DND-41 (cell line): ENCODE measurements around the gene UNC119B.

Experiments
- ATAC-seq: fragments of 200-7000 bp; cut with Tn5 transposase; 3 replicates; pipeline ENCODE4 v1.9.1; 2021; ENCODE audit warnings: low read depth; ENCODE audit not compliant: insufficient read depth
- DNase-seq: peaks from one replicate; pipeline ENCODE4 v3.0.0-alpha.2; 2020
- H2AFZ ChIP-seq: 2 replicates; pipeline ENCODE4 v1.6.0; 2012; ENCODE audit warnings: low read depth, low read length
- H3K27ac ChIP-seq: 2 replicates; pipeline ENCODE4 v1.5.1; 2012; ENCODE audit warnings: low read length, inconsistent platforms
- H3K27me3 ChIP-seq: fragments of 200-600 bp; sonication (generic); 2 replicates; pipeline ENCODE4 v1.6.0; 2012; ENCODE audit warnings: low read length, mild to moderate bottlenecking, inconsistent platforms; ENCODE audit not compliant: insufficient read depth, poor library complexity
- H3K36me3 ChIP-seq: 2 replicates; pipeline ENCODE4 v1.5.1; 2012; ENCODE audit warnings: low read length, inconsistent platforms; ENCODE audit not compliant: insufficient read depth
- H3K4me1 ChIP-seq: 2 replicates; pipeline ENCODE4 v1.5.1; 2012; ENCODE audit warnings: mild to moderate bottlenecking, low read length; ENCODE audit not compliant: insufficient read depth
- H3K4me2 ChIP-seq: 2 replicates; pipeline ENCODE4 v1.6.0; 2012; ENCODE audit warnings: mild to moderate bottlenecking, moderate library complexity, low read length, inconsistent platforms; ENCODE audit not compliant: insufficient read depth
- H3K4me3 ChIP-seq, 2 experiments: fragments of 200-600 bp in 1 of 2; shearing (Covaris generic) in 1 of 2; 2 replicates each; pipeline ENCODE4 v1.5.1; 2012 to 2016; ENCODE audit warnings: inconsistent platforms in 2 of 2, low read length in 2 of 2, mild to moderate bottlenecking in 2 of 2, low read depth in 1 of 2, moderate library complexity in 1 of 2
- H3K79me2 ChIP-seq: 2 replicates; pipeline ENCODE4 v1.6.0; 2012; ENCODE audit warnings: low read length, inconsistent platforms; ENCODE audit not compliant: insufficient read depth
- H3K9ac ChIP-seq: 2 replicates; pipeline ENCODE4 v1.6.0; 2012; ENCODE audit warnings: low read depth, mild to moderate bottlenecking, inconsistent platforms, low read length, moderate library complexity
- H3K9me3 ChIP-seq: 2 replicates; pipeline ENCODE4 v1.5.1; 2012; ENCODE audit warnings: low read length, moderate library complexity, mild to moderate bottlenecking, inconsistent platforms; ENCODE audit not compliant: insufficient read depth, severe bottlenecking
- H4K20me1 ChIP-seq: 2 replicates; pipeline ENCODE4 v1.6.0; 2012; ENCODE audit warnings: low read length; ENCODE audit not compliant: insufficient read depth
- EZH2 ChIP-seq: IDR thresholded peaks from 3 replicates; pipeline ENCODE4 v1.6.1; 2012; ENCODE audit warnings: borderline replicate concordance, low read depth, mild to moderate bottlenecking, moderate library complexity, low read length, inconsistent platforms; ENCODE audit not compliant: severe bottlenecking
- TF ChIP-seq, protein P1 (sequence below): IDR thresholded peaks from 2 replicates; pipeline ENCODE4 v1.5.1; 2012; ENCODE audit warnings: borderline replicate concordance, low read length, moderate library complexity, mild to moderate bottlenecking; ENCODE audit not compliant: poor library complexity, severe bottlenecking; ENCODE audit errors: extremely low read depth

Gene UNC119B

DNA sequence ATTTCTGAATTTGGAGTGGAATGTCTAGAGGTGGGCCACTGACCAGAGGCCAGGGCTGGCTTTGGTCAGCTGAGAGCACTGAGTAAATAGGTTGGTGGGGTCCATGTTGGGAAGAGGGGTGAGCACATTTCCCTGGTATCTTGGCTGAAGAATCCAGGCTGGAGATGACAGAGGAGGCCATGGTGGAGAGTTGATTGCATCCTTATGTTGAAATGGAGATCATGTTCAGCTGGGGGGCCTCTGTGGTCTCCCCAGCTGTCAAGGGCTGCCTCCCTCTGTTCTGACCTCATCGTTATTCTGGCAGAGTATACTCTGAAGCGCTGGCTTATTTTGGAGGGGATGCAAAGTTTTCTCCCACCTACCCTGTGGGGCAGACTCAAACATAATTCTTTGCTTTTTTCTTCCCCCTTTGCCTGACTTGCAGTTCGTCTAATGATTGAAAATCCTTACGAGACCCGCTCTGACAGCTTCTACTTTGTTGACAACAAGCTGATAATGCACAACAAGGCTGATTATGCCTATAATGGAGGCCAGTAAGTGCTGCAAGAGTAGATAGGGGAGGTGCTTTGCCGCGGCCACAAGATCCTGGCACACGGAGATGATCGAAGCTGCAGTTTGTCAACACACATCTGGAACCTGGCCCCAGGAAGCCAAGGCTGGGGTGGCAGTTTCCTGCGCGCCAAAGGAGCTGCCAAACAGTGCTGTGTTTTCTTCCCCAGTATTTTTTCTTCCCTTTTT is 9.4 kb downstream of the UNC119B start:
- H3K4me1 ChIP-seq: peaks cover under 1% of the 10 kb centered on the region; the same call in 1 of the 2 replicates
- H3K9ac ChIP-seq: no peak overlapping the region
- no peaks in the 10 kb centered on the region; the same call in 1 of the 2 replicates for H3K79me2 ChIP-seq
- H4K20me1 ChIP-seq: no peaks in the 10 kb centered on the region; the same call in 1 of the 2 replicates
- H3K27ac ChIP-seq: no peak overlapping the region
- TF ChIP-seq, protein P1, sequence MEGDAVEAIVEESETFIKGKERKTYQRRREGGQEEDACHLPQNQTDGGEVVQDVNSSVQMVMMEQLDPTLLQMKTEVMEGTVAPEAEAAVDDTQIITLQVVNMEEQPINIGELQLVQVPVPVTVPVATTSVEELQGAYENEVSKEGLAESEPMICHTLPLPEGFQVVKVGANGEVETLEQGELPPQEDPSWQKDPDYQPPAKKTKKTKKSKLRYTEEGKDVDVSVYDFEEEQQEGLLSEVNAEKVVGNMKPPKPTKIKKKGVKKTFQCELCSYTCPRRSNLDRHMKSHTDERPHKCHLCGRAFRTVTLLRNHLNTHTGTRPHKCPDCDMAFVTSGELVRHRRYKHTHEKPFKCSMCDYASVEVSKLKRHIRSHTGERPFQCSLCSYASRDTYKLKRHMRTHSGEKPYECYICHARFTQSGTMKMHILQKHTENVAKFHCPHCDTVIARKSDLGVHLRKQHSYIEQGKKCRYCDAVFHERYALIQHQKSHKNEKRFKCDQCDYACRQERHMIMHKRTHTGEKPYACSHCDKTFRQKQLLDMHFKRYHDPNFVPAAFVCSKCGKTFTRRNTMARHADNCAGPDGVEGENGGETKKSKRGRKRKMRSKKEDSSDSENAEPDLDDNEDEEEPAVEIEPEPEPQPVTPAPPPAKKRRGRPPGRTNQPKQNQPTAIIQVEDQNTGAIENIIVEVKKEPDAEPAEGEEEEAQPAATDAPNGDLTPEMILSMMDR: no peak
- no peak for TF ChIP-seq EZH2
- no peak overlapping the region for H3K4me2 ChIP-seq
- no peaks in the 10 kb centered on the region for H3K27me3 ChIP-seq
- ATAC-seq (no peak), DNase-seq (no peak)
- H3K36me3 ChIP-seq: peaks cover 77% of the 10 kb centered on the region
- no peak overlapping the region for H2AFZ ChIP-seq
- no peaks in the 10 kb centered on the region for H3K9me3 ChIP-seq
- no peak overlapping the region for H3K4me3 ChIP-seq

DNA sequence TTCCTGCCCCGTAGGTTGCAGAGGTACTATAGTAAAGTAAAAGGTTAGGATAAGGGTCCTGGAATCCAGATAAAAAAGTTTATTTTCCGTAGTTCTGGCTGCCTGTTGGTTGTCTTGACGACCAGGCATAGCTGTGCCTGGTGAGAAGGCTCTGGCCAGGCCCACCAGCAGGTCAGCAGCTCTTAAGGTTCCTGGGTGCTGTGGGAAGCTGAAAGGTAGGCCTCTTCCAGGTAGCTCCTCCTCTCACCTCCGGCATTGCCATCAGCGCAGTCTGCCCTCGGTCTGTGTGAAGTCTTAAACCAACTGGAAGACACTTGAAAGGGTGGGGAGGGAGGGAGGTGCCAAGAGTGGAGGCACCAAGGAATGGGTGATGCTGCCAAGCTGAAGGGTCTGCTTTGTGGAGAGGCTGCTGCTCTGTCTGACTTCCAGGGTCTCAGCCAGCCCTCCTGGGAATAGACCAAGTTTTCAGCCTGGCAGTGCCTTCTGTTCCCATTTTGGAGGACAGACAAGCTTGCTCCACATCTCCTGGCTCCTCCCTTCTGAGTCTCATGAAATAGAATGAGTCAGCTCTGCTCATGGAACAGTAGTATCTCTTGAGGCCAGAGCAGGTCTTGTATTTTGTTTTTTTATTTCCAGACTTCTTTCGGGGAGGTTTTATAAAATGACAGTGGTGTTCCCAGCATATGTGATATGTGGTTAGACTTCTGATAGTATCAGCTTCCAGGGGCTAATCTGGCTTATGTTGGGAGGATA is 10.2 kb downstream of the UNC119B start:
- H3K79me2 ChIP-seq: no peaks in the 10 kb centered on the region
- H3K27ac ChIP-seq: no peak overlapping the region
- ATAC-seq (no peak), DNase-seq (no peak)
- H3K4me1 ChIP-seq: peaks cover 8% of the 10 kb centered on the region
- peaks cover 71% of the 10 kb centered on the region for H3K36me3 ChIP-seq
- no peak overlapping the region for H3K4me3 ChIP-seq
- H2AFZ ChIP-seq: no peak overlapping the region
- TF ChIP-seq EZH2: no peak
- no peaks in the 10 kb centered on the region for H3K9me3 ChIP-seq
- H4K20me1 ChIP-seq: no peaks in the 10 kb centered on the region; the same call in 1 of the 2 replicates
- H3K9ac ChIP-seq: no peak overlapping the region
- no peaks in the 10 kb centered on the region for H3K27me3 ChIP-seq
- H3K4me2 ChIP-seq: no peak overlapping the region

DNA sequence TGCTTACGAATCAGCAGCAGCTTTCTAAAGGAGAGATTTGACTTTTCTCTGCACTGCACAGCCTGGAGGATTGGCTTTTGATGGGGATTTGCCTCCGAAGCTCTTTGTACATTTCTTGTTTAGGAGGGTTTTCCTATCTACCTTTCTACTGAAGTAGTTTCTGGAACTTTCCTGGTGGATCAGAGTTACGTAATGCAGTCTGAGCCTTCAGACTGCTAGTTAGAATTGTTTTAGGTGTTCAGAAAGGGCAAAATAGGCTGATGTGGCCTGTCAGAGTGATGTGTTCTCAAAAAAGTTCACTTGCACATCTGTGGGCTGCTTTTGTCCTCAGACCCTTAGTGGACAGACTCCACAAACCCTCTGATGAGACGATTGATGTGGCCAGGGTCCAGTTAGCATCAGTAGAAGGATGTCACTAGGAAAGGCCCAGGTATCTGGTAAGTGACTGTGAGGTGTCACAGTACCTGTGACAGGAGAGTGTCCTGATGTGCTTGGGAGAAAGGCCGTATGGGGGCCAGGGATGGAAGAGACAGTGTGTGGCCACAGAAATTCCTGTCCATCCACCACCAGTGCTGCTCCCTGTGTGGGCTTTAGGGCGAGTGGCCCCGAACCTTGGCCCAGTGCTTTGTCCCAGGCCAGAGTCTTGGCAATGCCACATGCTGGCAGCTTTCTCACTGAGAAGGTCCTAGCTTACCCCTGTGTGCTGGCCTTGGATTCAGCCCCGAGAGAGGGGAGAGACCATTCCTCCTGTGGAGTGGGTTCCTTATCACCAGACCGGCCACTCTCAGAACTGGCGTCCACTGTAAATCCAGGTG is 10.9 kb downstream of the UNC119B start:
- ATAC-seq (no peak), DNase-seq (no peak)
- Histone ChIP-seq H2AFZ (no peak overlapping the region), H3K36me3 (peaks cover 65% of the 10 kb centered on the region), H3K79me2 (peaks cover 2% of the 10 kb centered on the region; the same call in 1 of the 2 replicates), H4K20me1 (no peaks in the 10 kb centered on the region; the same call in 1 of the 2 replicates), H3K4me1 (peaks cover 13% of the 10 kb centered on the region), H3K4me2 (no peak overlapping the region), H3K27me3 (no peaks in the 10 kb centered on the region), H3K9me3 (no peaks in the 10 kb centered on the region), H3K9ac (no peak overlapping the region), H3K27ac (no peak overlapping the region), H3K4me3 (no peak overlapping the region)
- TF ChIP-seq, protein P1: no peak
- TF ChIP-seq EZH2: no peak
